GM18951 (cell line): ENCODE results near the gene KIF1C.

Experiments used
- POLR2A ChIP-seq: IDR thresholded peaks from 4 replicates; pipeline ENCODE4 v1.6.1; 2011; ENCODE audit warnings: mild to moderate bottlenecking; ENCODE audit not compliant: insufficient read length, insufficient read depth; ENCODE audit errors: extremely low read depth
- in situ Hi-C: fragments of 300-500 bp; cut with MboI; formaldehyde crosslinking; loops from one replicate; pipeline ENCODE4 v1.12.0; 2022; ENCODE audit warnings: low sequenced_read_pairs, mixed read lengths, inconsistent platforms; ENCODE audit not compliant: unreplicated experiment

The KIF1C gene

GRCh38 chr17:4998732-4999429, 1.1 kb downstream of the KIF1C start:
- in situ Hi-C loops: no loop called here
- peak; percentile 26 for TF ChIP-seq POLR2A

GRCh38 chr17:4999430-5000093, 1.8 kb downstream of the KIF1C start:
- in situ Hi-C loops: no loop called here
- no peak for TF ChIP-seq POLR2A

GRCh38 chr17:5000237-5000639, 2.5 kb downstream of the KIF1C start:
- in situ Hi-C loops: no loop called here
- no peak for TF ChIP-seq POLR2A

- TF ChIP-seq POLR2A: no peak
These were observed 4.5 kb downstream of the KIF1C start for GRCh38 chr17:5002121-5002788.

GRCh38 chr17:5003214-5003867, 5.6 kb downstream of the KIF1C start:
- TF ChIP-seq POLR2A: no peak
- in situ Hi-C loops: no loop called here

More at GRCh38 chr17:5002121-5002788, 4.5 kb downstream of the KIF1C start:
- in situ Hi-C loops: no loop called here

GRCh38 chr17:5011928-5012327, 14.2 kb downstream of the KIF1C start:
- in situ Hi-C loops: no loop called here
- TF ChIP-seq POLR2A: no peak

GRCh38 chr17:5014357-5014756, 16.6 kb downstream of the KIF1C start:
- in situ Hi-C loops: no loop called here
- no peak for TF ChIP-seq POLR2A

- TF ChIP-seq POLR2A: no peak
- in situ Hi-C loops: no loop called here
These were observed 21.8 kb downstream of the KIF1C start for GRCh38 chr17:5019475-5019956.

GRCh38 chr17:5020502-5021023, 22.8 kb downstream of the KIF1C start:
- in situ Hi-C loops: no loop called here
- TF ChIP-seq POLR2A: no peak

GRCh38 chr17:5022171-5022711, 24.5 kb downstream of the KIF1C start:
- no peak for TF ChIP-seq POLR2A
- in situ Hi-C loops: no loop called here

- TF ChIP-seq POLR2A: no peak
- in situ Hi-C loops: no loop called here
These were observed 25.9 kb downstream of the KIF1C start for GRCh38 chr17:5023588-5024147.

GRCh38 chr17:5024604-5025003, 26.9 kb downstream of the KIF1C start:
- in situ Hi-C loops: no loop called here

More at GRCh38 chr17:5024604-5025003, 26.9 kb downstream of the KIF1C start:
- TF ChIP-seq POLR2A: no peak
